Measurements from ENCODE around the gene EHMT1. TPM values are rescaled to one million over a fixed set of nuclear protein-coding genes. Genes with fewer than 3 reads are reported as not detected.

Gene EHMT1
- total and polyA plus RNA-seq, 2 of the 13 experiments (the other 11 are each of a cell fraction or from before 2014, with no cell fraction given), result 23.0 to 27.1 TPM

DNA sequence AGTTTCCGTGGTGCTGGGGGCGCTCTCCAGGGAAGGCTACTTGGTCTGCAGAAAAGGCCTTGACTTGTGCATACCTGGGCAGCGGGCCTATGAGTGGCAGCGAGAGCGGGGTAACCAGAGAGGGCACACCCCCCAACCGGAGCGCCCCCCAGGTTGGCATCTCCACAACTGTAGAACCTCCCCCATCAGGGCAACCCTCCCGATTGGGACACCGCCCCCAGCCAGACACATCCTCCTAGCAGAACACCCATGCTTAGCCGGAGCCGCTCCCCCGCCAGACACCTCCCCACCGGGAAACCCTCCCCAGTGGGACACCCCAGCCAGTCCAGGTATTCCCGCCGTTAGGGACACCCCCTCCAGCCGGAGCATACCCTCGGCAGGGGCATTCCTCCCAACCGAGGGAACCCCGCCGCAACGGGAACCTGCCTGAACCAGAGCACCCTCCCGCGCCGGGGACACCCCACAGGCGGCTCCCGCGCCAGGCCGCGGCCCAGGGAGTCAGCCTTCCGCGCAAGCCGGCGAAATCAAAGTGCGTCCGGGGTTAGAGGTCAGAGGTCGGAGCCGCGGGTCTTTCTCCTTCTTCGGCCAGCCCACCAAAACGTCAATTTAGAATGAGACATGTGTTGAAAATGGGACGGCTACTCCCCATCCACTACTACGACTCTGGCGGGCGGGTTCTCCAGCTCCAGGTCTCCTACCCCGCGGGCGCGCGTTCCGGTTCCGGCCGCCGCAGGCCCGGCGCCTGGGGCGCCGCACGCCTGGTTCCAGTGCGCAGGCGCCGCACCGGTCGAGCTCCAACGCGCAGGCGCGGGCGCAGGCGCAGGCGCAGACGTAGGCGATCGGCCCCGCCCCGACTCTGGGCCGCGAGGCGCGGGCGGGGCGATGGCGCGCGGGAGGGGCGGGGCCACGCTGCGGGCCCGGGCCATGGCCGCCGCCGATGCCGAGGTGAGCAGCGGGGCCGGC is at the start of gene EHMT1 (continued):
- TF ChIP-seq, protein P1, sequence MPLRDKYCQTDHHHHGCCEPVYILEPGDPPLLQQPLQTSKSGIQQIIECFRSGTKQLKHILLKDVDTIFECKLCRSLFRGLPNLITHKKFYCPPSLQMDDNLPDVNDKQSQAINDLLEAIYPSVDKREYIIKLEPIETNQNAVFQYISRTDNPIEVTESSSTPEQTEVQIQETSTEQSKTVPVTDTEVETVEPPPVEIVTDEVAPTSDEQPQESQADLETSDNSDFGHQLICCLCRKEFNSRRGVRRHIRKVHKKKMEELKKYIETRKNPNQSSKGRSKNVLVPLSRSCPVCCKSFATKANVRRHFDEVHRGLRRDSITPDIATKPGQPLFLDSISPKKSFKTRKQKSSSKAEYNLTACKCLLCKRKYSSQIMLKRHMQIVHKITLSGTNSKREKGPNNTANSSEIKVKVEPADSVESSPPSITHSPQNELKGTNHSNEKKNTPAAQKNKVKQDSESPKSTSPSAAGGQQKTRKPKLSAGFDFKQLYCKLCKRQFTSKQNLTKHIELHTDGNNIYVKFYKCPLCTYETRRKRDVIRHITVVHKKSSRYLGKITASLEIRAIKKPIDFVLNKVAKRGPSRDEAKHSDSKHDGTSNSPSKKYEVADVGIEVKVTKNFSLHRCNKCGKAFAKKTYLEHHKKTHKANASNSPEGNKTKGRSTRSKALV (CRISPR knock-in tag; IDR thresholded peaks at IDR 0.05), result no peak
- TF ChIP-seq, protein P2, sequence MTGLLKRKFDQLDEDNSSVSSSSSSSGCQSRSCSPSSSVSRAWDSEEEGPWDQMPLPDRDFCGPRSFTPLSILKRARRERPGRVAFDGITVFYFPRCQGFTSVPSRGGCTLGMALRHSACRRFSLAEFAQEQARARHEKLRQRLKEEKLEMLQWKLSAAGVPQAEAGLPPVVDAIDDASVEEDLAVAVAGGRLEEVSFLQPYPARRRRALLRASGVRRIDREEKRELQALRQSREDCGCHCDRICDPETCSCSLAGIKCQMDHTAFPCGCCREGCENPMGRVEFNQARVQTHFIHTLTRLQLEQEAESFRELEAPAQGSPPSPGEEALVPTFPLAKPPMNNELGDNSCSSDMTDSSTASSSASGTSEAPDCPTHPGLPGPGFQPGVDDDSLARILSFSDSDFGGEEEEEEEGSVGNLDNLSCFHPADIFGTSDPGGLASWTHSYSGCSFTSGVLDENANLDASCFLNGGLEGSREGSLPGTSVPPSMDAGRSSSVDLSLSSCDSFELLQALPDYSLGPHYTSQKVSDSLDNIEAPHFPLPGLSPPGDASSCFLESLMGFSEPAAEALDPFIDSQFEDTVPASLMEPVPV (CRISPR knock-in tag; IDR thresholded peaks at IDR 0.05), result peak; percentile 75; the same call in 1 of the 2 replicates
- no peak for TF ChIP-seq MEIS1 (CRISPR knock-in tag; IDR thresholded peaks at IDR 0.05; ENCODE audit: borderline replicate concordance)
- TF ChIP-seq KDM6A (CRISPR knock-in tag; IDR thresholded peaks at IDR 0.05; ENCODE audit: low read depth), result no peak
- no peak for TF ChIP-seq FOXJ3 (CRISPR knock-in tag; IDR thresholded peaks at IDR 0.05; ENCODE audit: borderline replicate concordance)
- no peak for TF ChIP-seq PCBP1 (IDR thresholded peaks at IDR 0.05; ENCODE audit: borderline replicate concordance, low read depth, low read length)
- no peak for TF ChIP-seq MBNL3 (CRISPR knock-in tag; conservative IDR thresholded peaks at IDR 0.05)
- no peak for TF ChIP-seq ZNF331 (CRISPR knock-in tag; IDR thresholded peaks at IDR 0.05)
- TF ChIP-seq POGZ (CRISPR knock-in tag; IDR thresholded peaks at IDR 0.05), result no peak
- TF ChIP-seq, protein P3, sequence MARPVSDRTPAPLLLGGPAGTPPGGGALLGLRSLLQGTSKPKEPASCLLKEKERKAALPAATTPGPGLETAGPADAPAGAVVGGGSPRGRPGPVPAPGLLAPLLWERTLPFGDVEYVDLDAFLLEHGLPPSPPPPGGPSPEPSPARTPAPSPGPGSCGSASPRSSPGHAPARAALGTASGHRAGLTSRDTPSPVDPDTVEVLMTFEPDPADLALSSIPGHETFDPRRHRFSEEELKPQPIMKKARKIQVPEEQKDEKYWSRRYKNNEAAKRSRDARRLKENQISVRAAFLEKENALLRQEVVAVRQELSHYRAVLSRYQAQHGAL (CRISPR knock-in tag; IDR thresholded peaks at IDR 0.05; ENCODE audit: not compliant biosample characterization), result peak; percentile 77
- no peak for TF ChIP-seq PCBP2 (optimal IDR thresholded peaks at IDR 0.05; ENCODE audit: low read depth, low read length, poor library complexity, severe bottlenecking)
- TF ChIP-seq ELF4 (CRISPR knock-in tag; IDR thresholded peaks at IDR 0.05; ENCODE audit: borderline replicate concordance), result no peak
- TF ChIP-seq CHD2 (IDR thresholded peaks at IDR 0.05; ENCODE audit: low read depth, low read length), result no peak
- TF ChIP-seq ZNF850 (CRISPR knock-in tag; conservative IDR thresholded peaks at IDR 0.05), result 0 out of 2 replicates have a peak, but pooled peaks have one; percentile 23
- no peak for TF ChIP-seq ZNF224 (CRISPR knock-in tag; IDR thresholded peaks at IDR 0.05)
- TF ChIP-seq TGIF2 (CRISPR knock-in tag; IDR thresholded peaks at IDR 0.05), result peak; percentile 29; the same call in 1 of the 2 replicates
- TF ChIP-seq KDM4B (CRISPR knock-in tag; IDR thresholded peaks at IDR 0.05), result peak; percentile 67; the same call in 1 of the 2 replicates
- no peak for TF ChIP-seq ADNP (CRISPR knock-in tag; IDR thresholded peaks at IDR 0.05)
- no peak for TF ChIP-seq ZNF530 (CRISPR knock-in tag; IDR thresholded peaks at IDR 0.05; ENCODE audit: low read depth)
- 0 out of 2 replicates have a peak, but pooled peaks have one; percentile 53 for TF ChIP-seq SALL1 (CRISPR knock-in tag; IDR thresholded peaks at IDR 0.05)
- no peak for TF ChIP-seq GTF3A (CRISPR knock-in tag; conservative IDR thresholded peaks at IDR 0.05)
- TF ChIP-seq, protein P4, sequence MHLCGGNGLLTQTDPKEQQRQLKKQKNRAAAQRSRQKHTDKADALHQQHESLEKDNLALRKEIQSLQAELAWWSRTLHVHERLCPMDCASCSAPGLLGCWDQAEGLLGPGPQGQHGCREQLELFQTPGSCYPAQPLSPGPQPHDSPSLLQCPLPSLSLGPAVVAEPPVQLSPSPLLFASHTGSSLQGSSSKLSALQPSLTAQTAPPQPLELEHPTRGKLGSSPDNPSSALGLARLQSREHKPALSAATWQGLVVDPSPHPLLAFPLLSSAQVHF (CRISPR knock-in tag; IDR thresholded peaks at IDR 0.05), result no peak
- 0 out of 2 replicates have a peak, but pooled peaks have one; percentile 29 for TF ChIP-seq ZNF343 (CRISPR knock-in tag; IDR thresholded peaks at IDR 0.05)
- TF ChIP-seq ZNF878 (CRISPR knock-in tag; IDR thresholded peaks at IDR 0.05), result no peak
- TF ChIP-seq TP53 (CRISPR knock-in tag; conservative IDR thresholded peaks at IDR 0.05), result 0 out of 2 replicates have a peak, but pooled peaks have one; percentile 62
- TF ChIP-seq MTF1 (CRISPR knock-in tag; IDR thresholded peaks at IDR 0.05), result no peak

Data from HepG2 (cell line).